NAMALWA (cell line): ENCODE measurements around the gene LTN1.
A peak's percentile ranks its signal among the peaks of the same experiment; 100 is the strongest.
"Not testable (repeated sequence)": the region's sequence is repeated elsewhere in the genome, so short reads cannot be mapped to it uniquely, and the experiment has no call there.

ENCODE experiments used
- DNase-seq: peaks from one replicate; pipeline ENCODE4 v3.0.0-alpha.2; 2015; ENCODE audit warnings: low spot score

The LTN1 gene, protein sequence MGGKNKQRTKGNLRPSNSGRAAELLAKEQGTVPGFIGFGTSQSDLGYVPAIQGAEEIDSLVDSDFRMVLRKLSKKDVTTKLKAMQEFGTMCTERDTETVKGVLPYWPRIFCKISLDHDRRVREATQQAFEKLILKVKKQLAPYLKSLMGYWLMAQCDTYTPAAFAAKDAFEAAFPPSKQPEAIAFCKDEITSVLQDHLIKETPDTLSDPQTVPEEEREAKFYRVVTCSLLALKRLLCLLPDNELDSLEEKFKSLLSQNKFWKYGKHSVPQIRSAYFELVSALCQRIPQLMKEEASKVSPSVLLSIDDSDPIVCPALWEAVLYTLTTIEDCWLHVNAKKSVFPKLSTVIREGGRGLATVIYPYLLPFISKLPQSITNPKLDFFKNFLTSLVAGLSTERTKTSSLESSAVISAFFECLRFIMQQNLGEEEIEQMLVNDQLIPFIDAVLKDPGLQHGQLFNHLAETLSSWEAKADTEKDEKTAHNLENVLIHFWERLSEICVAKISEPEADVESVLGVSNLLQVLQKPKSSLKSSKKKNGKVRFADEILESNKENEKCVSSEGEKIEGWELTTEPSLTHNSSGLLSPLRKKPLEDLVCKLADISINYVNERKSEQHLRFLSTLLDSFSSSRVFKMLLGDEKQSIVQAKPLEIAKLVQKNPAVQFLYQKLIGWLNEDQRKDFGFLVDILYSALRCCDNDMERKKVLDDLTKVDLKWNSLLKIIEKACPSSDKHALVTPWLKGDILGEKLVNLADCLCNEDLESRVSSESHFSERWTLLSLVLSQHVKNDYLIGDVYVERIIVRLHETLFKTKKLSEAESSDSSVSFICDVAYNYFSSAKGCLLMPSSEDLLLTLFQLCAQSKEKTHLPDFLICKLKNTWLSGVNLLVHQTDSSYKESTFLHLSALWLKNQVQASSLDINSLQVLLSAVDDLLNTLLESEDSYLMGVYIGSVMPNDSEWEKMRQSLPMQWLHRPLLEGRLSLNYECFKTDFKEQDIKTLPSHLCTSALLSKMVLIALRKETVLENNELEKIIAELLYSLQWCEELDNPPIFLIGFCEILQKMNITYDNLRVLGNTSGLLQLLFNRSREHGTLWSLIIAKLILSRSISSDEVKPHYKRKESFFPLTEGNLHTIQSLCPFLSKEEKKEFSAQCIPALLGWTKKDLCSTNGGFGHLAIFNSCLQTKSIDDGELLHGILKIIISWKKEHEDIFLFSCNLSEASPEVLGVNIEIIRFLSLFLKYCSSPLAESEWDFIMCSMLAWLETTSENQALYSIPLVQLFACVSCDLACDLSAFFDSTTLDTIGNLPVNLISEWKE (N-terminal part only)

DNA sequence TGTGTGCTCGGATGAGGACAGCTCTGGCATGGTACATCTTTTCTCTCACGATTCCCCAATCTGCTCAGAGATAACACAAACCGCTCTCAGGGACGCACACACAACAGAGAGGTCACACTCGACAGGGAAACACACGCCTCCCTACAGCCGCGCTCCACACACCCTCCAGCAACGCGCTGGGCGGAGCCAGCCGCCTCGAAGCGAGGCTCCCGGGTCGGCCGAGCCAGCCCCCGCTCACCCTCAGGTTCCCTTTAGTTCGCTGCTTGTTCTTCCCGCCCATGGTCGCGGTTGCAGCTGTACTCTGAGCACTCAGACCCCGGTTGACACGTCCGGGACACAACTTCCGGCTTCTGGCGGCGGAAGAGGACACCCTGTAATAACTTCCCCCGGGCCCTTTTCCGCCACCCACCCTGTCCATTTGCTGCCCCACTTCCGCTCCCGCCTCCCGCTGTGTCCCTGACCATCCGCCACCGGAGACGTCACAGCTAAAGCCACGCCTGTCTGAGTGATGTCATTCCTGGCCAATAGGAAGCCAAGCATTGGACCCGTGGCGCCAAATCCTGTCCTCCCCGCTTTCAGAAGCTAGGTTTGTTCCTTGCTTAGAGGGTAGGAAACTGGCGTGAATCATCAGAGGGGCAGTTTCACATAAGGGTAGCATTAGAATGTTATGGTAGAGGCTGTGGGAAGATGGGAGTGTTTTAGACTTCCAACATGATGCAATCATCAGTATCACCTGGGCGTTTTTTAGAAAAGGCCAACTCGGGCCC lies at the start of gene LTN1:
LTN1 (minus strand) TSS at position 352 of the 767 bp plus-strand sequence; CDS start at position 280, 72 bp downstream.
- DNase-seq: peak; percentile 99

DNA sequence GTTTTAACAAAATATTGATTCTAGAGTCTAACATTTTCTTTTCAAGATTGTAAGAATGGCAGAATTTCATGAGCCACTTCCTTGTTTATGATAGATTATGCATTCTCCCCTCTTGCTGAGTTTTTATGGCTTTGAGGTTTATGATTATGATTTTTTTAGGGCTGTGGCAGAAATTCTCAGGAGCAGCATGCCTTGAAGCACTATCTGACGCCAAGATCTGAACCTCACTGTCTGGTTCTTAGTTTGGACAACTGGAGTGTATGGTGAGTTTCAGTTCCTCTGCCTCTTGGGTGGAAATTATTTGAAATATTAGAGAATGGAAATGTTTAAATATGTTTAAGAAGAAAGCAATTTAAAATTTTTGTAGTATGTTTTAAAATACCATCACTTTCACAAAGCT lies 42.0 kb upstream of the LTN1 start:
- no peak for DNase-seq

DNA sequence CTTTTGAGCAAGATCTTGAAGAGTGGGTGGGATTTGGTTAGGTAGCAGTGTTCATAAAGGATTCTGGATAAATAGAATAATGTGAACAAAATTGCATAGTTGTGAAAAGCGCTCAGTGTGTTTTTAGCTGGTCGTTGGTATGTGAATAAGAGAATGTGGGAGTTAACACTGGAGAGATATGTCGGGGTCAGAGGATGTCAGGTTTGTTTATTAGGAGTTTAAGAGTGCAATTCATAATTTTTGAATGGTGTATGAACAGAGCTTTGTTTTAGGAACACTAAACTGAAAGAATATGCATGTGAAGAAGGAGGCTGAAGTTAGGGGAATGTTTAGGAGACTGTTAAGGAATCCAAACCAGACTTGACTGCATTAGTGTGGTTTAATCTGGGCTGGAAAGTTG lies 41.2 kb upstream of the LTN1 start:
- no peak for DNase-seq

DNA sequence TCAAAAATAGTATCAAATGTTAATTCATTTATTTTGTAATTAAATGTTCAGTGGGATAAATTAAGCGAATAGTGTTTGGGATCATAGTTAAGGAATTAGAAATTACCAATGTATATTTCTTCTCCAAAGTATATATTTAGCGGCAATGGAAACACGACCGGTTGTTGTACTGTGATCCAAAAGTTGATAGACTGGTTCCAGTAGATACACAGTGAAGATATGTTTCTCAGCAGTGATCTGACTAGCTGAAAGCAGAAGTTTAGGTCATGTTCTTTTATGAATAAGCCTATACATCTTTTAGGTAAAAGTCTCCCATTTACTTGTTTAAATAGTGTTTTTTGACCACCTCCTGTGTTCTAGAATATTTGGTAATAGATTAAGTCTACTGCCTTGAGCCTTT lies 40.6 kb upstream of the LTN1 start:
- DNase-seq: no peak

DNA sequence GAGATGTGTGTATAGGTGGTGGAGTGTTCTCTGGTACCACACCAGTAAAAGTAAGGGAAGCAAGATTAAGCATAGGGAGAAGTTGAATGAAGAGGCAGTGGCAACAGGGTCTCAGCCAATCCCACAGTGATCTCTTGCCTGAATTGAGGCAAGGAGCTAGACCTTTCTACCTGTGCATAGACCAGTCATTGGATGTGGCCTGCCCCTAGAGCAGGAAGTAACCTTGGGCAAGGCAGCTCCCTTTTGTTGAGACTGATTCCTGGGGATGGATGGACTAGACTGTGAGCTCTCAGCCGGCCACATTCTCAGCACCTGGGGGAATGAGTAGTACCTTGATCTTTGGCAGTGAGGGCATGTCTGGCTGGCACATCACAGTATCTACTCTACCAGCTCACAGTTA lies 38.2 kb upstream of the LTN1 start:
- DNase-seq: no peak

DNA sequence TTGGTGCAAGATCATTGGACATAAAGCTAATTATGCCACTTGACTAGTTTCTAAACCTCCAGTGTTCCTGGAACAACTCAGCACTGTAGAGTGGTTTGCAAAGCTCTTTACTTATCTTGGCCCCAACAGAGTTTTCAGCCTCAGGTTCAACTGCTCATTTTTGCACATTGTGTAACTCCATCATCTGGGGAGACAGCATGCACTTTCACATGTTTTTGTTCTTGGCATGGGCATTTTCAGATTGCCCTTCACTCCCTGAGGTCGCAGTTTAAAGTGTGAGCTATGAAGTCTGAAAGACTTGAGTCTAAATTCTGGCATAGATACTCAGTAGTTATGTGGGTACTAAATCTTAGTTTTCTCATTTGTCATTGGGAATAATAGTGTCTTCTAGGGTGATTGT lies 36.8 kb upstream of the LTN1 start:
- DNase-seq: no peak

DNA sequence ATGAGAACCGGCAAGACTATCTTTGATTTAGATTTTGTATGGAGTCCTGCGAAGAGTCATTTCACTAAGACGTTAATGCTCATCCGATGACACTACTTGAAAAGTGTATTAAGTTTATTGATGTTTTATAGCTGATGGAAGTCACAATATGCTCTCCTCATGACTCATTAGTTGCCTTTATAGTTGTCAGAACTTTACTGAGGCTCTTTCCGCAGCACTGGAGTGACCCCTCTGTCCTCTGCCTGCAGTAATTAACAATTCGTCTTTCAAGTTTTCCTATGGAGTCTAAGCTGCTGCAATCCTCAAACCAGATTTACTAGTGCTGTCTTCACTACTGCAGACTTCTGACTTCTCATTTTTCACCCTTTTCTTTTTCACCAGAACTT lies 32.6 kb upstream of the LTN1 start:
- peak; percentile 27 for DNase-seq

DNA sequence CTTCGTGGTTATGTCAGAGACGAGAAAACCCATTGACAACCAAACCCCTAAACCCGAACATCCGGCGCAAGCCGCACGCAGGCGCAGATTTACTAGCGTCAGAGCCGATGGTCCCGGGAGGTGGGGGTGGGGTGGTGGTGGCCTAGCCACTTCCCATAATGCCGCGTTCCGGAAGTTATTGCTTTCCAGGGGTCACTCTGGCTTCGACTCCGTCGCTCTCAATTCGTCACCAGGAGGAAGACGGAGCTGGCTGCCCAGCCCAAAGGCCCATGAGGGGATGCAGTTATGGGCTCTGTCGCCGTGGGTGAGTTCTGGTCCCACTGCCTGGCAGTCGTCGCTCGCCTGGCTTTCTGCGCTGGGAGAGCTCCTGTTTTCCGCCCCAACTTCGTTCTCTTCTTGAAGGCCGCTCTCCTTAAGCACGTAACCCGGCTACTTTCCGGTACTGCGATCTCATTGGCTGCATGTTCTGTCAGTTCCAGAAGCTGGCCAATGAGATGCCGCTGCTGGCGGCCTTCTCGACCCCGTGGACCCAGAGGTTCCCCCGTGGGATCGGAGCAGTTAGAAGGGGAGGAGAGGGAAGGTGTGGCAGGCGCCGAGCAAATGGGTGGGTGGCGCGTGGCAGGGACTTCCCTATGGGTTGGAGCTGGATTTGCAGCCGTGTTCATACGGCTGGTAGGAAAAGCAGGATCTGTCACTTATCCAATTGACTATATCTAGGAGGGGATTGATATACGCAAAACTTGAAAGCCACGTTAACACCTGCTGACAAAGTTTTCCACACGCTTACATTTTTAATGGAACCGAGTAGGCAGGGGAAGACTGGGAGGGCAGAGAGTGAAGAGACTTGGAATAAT lies 32.0 kb upstream of the LTN1 start, which contains the start of gene USP16:
USP16 (plus strand) TSS at position 195 of the 854 bp plus-strand sequence. CDS start 3,246 bp downstream, outside the sequence.
- peak; percentile 98 for DNase-seq

DNA sequence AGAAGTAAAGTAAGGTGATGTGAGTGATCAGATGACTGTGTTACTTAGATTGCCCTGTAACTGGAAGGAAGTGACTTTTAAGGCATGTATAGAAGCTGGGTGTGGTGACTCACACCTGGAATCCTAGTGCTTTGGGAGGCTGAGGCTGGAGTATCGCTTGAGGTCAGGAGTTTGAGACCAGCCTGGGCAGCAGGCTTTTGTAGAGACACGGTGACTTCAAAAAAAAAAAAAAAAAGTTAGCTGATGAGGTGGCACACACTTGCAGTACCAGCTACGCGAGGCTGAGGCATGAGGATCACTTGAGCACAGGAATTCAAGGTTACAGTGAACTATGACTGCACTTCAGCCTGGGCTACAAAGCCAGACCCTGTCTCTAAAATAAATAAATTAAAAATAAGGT lies 29.5 kb upstream of the LTN1 start:
- no peak for DNase-seq

DNA sequence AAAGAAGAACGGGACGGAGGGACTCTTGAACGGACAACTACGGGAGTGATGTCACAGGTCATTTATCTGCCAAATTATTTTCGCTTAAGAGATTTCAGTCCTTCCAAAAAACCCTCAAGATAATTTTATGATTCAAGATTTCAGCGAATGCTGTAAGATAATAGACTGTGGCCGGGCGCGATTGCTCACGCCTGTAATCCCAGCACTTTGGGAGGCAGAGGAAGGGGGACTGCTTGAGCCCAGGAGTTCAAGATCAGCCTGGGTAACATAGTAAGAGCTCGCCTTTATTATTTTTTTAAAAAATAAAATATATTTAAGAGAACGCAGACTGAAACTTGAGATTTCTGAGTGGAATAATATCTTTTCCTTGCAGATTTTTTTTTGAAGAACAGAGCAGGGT lies 25.9 kb upstream of the LTN1 start:
- no peak for DNase-seq

DNA sequence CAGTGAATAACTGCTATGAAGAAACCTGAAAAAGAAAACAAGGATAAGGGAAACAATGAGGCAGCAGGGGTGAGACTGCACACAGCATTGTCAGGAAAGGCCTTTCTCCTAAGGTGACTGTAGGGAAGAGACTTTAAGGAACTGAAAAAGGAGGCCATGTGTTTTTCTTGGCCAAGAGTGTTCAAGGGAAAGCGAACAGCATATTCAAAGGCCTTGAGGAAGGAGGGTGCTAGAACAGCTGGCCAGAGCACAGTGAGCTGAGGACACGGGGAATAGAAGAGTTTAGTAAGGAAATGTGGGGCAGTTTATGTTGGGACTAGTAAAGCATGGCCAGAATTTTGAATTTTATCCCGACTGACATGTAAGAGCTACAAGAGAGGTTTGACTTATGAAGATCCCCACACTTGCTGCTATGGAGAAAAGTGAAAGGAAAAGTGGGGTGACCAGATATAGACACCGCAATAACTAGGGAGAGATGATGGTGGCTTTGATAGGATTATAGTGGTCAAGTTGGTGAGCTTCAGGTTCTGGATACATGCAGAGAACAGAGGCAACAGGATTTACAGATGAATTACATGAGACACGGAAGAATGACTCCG lies 25.1 kb upstream of the LTN1 start:
- DNase-seq: no peak

DNA sequence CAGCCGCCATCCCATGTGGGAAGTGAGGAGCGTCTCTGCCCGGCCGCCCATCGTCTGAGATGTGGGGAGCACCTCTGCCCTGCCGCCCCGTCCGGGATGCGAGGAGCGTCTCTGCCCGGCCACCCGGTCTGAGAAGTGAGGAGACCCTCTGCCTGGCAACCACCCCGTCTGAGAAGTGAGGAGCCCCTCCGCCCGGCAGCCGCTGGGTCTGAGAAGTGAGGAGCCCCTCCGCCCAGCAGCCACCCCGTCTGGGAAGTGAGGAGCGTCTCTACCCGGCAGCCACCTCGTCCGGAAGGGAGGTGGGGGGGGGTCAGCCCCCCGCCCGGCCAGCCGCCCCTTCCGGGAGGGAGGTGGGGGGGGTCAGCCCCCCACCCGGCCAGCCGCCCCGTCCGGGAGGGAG lies 18.6 kb upstream of the LTN1 start:
- not testable (repeated sequence) for DNase-seq

DNA sequence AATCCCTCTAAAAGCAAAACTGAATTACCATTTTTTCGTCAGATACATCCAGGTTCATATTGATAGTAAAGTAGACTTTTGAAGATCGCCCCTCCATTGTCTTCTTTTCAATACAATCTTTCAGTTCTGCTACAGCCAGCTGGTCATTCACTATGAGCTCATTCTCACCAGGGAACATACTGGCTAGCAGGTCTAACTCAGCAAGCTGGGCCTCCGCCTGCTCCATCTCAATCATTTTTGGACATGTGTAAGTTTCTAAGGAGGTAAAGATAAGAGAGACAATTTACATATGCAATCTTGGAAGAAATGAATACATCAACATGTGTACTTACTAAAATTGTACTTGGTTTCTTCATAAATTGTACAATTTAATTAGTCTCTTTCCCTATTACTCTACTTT lies 15.7 kb upstream of the LTN1 start:
- no peak for DNase-seq

DNA sequence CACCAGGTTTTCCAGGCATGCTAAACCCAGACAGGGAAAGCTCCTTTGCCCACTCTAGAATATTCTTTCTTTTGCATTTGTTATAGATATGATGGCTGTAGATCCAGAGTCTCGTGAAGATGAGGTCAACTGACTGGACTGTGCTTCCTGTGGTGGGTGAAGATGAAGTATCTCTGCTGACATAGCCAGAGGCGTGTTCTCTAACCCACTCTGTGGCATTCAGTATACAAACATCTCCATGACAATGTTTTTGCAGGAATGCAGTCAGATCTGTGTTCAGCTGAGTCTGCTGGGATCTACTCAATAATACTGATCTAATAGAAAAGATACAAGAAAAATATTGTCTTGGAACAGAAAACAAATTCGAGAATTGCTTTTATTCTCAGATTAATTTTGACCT lies 15.1 kb upstream of the LTN1 start:
- no peak for DNase-seq

DNA sequence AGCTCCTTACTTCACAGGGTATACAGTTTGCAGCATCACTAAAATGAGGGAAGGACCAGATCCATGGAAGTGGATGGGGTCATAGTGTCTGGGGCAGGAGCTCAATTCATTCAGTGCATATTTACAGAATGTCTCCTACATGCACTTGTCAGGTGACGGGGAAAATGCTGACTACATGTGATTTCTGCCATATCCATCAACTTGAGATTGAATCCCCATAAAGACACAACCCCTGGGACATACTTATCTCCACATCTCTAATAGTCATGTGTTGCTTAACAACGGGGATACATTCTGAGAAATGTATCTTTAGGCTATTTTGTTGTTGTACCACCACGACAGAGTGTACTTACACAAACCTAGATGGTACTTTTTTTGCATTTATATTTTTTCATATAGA lies 14.5 kb upstream of the LTN1 start:
- no peak for DNase-seq

DNA sequence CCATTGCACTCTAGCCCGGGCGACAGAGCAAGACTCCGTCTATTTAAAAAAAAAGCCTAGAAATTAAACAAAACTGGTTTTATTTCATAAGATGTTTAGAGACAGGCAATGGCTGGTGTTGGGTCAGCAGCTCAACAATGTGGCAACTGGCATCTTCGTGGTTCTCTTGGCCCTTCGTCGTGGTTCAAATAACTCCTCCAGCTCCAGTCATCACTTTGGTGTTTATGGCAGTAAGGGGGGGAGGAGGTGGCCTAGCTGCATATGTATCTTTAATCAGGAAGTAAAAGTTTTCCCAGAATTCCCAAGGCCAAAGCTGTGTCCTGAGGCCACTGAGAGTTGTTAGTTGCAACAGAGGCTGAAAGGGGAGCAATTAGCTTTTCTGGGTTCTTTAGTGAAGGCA lies 13.0 kb upstream of the LTN1 start:
- DNase-seq: no peak

DNA sequence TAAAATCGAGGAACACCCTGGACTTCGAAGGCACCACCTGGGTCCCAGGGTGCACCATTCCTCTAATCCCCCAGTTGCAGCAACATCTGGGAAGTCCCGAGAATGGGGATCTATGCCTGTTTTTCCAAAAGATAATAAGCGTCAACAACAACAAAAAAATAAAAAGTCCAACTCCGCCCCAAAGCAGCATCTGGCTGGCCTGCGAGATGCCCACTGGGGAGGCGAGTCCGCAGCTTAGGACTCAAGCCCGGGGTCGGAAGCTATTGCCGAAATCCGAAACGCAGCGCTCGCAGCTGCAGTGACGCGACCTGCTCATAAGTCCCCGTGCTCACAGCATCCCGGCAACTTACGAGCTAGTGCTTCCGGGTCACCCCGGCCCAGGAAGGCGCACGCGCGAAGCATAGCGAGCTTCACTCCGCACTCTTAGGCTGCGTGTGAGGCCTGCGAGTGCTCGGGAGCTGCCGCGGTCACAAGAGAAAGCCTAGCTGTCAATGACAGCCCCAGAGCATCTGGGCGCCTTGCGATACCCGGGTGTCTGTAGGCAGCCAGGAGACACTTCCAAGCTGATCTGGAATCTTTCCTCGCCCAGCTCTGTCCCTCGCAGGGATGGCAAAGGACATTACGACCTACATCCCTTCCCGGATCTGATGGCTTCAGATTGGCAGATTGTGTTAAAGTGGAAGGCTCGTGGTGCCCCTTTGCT lies 9.9 kb upstream of the LTN1 start:
- peak; percentile 98 for DNase-seq

DNA sequence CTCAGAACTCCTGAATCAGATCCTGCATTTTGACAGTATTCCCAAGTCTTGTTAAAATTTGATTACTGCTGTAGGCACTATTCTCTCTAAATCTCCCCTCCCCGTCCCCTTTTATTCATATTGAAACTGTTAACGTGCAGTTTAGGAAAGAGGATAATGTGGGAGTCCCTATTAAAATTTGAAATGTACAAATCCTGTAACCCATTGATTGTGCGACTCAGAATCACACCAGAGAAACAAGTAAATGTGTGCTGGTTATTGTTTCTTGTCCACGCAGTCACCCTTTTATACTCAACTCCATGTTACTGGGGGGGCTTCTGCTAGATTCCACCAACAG lies 584 bp upstream of the LTN1 start:
- DNase-seq: no peak

DNA sequence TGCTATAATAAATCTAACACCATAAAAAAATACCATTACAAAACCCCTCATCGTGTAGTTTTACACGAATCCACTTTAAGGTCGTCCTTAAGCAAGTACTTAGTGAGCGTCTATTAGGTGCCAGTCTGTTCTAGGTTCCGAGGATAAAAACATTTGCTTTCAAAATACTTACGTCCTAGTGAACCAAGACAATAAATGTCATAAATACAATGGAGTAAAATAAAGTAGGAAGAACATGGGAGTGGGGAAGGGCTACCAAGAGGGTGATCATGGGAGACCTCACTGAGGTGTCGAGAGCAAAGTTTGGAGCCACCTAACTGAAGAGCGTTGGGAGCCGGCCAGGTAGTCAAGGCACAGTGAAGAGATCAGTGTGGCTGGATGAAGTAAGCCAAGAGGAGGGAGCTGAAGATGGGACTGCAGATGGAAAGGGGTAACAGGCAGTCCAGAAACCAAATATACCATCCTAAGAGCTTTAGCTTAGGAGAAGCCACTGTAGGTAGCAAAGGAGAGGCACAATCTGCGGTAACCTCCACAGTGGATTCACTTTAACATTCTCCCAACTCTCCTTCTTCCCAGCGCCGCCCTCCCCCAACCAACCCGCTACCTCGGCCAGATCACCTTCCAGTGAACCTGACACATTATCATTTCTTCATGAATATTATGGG lies 684 bp downstream of the LTN1 start:
- peak; percentile 46 for DNase-seq
